ENCODE results near the gene HMGCL.
A peak's percentile ranks its signal among the peaks of the same experiment; 100 is the strongest.
"Not testable (repeated sequence)": the region's sequence is repeated elsewhere in the genome, so short reads cannot be mapped to it uniquely, and the experiment has no call there.

Gene HMGCL

GRCh38 chr1:23825076-23825761 lies at the start of gene HMGCL:
HMGCL (minus strand) TSS chr1:23825429; CDS start chr1:23825415, 14 bp downstream.
- peak; percentile 58 for DNase-seq (ENCODE audit: low read depth)
- peak within 1 kb of the TSS; percentile 99 for H3K4me3 ChIP-seq (ENCODE audit: low read depth, low read length)

- DNase-seq (ENCODE audit: low read depth), result no peak
- H3K4me3 ChIP-seq (ENCODE audit: low read depth, low read length), result no peak overlapping the region
Observed at GRCh38 chr1:23872421-23872820, 47.2 kb upstream of the HMGCL start.

GRCh38 chr1:23869051-23869450 lies 43.8 kb upstream of the HMGCL start:
- no peak for DNase-seq (ENCODE audit: low read depth)
- no peak overlapping the region for H3K4me3 ChIP-seq (ENCODE audit: low read depth, low read length)

GRCh38 chr1:23868557-23869016 lies 43.4 kb upstream of the HMGCL start:
- H3K4me3 ChIP-seq (ENCODE audit: low read depth, low read length), result peak overlapping the region; percentile 61
- no peak for DNase-seq (ENCODE audit: low read depth)

- DNase-seq (ENCODE audit: low read depth), result peak; percentile 41
- H3K4me3 ChIP-seq (ENCODE audit: low read depth, low read length), result peak within 1 kb of the TSS; percentile 61
Observed at GRCh38 chr1:23867895-23868556, 42.8 kb upstream of the HMGCL start, which contains the start of gene FUCA1. FUCA1 (minus strand) TSS chr1:23868290; CDS start chr1:23868286, 4 bp downstream.

- H3K4me3 ChIP-seq (ENCODE audit: low read depth, low read length), result peak overlapping the region; percentile 61
- DNase-seq (ENCODE audit: low read depth), result no peak
Observed at GRCh38 chr1:23867542-23867894, 42.3 kb upstream of the HMGCL start.

- no peak overlapping the region for H3K4me3 ChIP-seq (ENCODE audit: low read depth, low read length)
- DNase-seq (ENCODE audit: low read depth), result peak; percentile 25
Observed at GRCh38 chr1:23865543-23865930, 40.3 kb upstream of the HMGCL start.

- no peak overlapping the region for H3K4me3 ChIP-seq (ENCODE audit: low read depth, low read length)
- no peak for DNase-seq (ENCODE audit: low read depth)
Observed at GRCh38 chr1:23864801-23865542, 39.7 kb upstream of the HMGCL start.

- no peak overlapping the region for H3K4me3 ChIP-seq (ENCODE audit: low read depth, low read length)
- no peak for DNase-seq (ENCODE audit: low read depth)
Observed at GRCh38 chr1:23862640-23863039, 37.4 kb upstream of the HMGCL start.

- no peak for DNase-seq (ENCODE audit: low read depth)
- no peak overlapping the region for H3K4me3 ChIP-seq (ENCODE audit: low read depth, low read length)
Observed at GRCh38 chr1:23854568-23854967, 29.3 kb upstream of the HMGCL start.

- H3K4me3 ChIP-seq (ENCODE audit: low read depth, low read length); DNase-seq (ENCODE audit: low read depth): not testable (repeated sequence)
Observed at GRCh38 chr1:23853124-23853523, 27.9 kb upstream of the HMGCL start.

GRCh38 chr1:23851406-23851805 lies 26.2 kb upstream of the HMGCL start:
- not testable (repeated sequence) for H3K4me3 ChIP-seq (ENCODE audit: low read depth, low read length); DNase-seq (ENCODE audit: low read depth)

- no peak overlapping the region for H3K4me3 ChIP-seq (ENCODE audit: low read depth, low read length)
- DNase-seq (ENCODE audit: low read depth), result no peak
Observed at GRCh38 chr1:23848673-23849616, 23.7 kb upstream of the HMGCL start.

- DNase-seq (ENCODE audit: low read depth); H3K4me3 ChIP-seq (ENCODE audit: low read depth, low read length): not testable (repeated sequence)
Observed at GRCh38 chr1:23847482-23848095, 22.4 kb upstream of the HMGCL start.

- no peak for DNase-seq (ENCODE audit: low read depth)
- H3K4me3 ChIP-seq (ENCODE audit: low read depth, low read length), result no peak overlapping the region
Observed at GRCh38 chr1:23845163-23845562, 19.9 kb upstream of the HMGCL start.

GRCh38 chr1:23843644-23844043 lies 18.4 kb upstream of the HMGCL start:
- H3K4me3 ChIP-seq (ENCODE audit: low read depth, low read length), result no peak overlapping the region
- DNase-seq (ENCODE audit: low read depth), result no peak

GRCh38 chr1:23838401-23838866 lies 13.2 kb upstream of the HMGCL start:
- peak overlapping the region; percentile 35 for H3K4me3 ChIP-seq (ENCODE audit: low read depth, low read length)
- peak; percentile 13 for DNase-seq (ENCODE audit: low read depth)

GRCh38 chr1:23837908-23838307 lies 12.7 kb upstream of the HMGCL start:
- peak overlapping the region; percentile 35 for H3K4me3 ChIP-seq (ENCODE audit: low read depth, low read length)
- DNase-seq (ENCODE audit: low read depth), result no peak

- no peak overlapping the region for H3K4me3 ChIP-seq (ENCODE audit: low read depth, low read length)
- DNase-seq (ENCODE audit: low read depth), result no peak
Observed at GRCh38 chr1:23836037-23836436, 10.8 kb upstream of the HMGCL start.

Measured in skeletal muscle cell (primary cell).